Smooth muscle cell of the brain vasculature (primary cell): ENCODE data around the gene TBL1X.
"Not testable (repeated sequence)": the region's sequence is repeated elsewhere in the genome, so short reads cannot be mapped to it uniquely, and the experiment has no call there.

Experiments
- DNase-seq: peaks from one replicate; pipeline ENCODE4 v3.0.0-alpha.2; 2012; ENCODE audit warnings: low read depth, low spot score

TBL1X gene

DNA sequence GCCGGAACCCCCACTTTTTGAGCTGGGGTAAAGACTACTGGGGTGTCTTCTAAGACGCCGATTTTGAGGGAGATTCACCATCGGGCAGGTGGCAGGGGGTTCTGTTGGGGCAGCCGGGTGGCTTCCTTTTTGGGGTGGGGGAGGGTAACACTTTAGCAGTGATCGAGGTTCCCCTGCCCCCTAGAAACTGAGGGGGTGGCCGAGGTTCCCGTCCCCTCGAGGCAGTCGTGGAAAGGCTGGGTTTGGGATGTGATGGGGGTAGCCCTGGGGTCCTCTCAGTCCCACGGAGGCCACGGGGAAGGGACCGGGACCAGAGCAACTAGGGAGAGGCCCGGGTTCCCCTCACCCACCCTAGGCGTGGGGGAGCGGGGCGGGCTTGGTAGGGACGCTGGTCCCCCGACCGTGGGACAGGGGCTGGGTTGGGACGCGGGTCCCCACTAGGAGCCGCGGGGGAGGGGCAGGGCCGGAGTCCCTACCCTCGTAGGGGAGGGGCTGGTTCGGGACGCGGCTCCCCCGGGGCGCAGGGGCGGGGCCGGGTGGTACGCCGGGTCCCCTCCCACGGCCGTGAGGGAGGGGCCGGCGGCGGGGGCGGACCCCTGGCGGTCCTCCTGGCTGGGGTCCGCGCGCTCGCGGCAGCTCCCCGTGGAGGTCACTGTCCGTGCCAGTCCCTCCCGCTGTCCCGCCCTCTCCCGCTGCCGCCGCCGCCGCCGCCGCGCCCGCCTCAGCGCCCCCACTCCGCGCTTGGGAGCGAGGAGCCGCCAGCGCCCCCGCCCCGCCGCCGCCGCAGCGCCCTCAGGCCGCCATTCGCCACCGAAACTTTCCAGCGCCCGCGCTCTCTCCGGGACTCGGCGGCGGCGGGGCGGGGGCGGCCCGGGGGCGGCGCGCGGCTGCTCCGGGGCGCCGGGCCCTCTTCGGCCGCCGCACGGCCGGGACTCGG is at the start of gene TBL1X:
TBL1X (plus strand) TSS at position 624 of the 937 bp plus-strand sequence. CDS start 188,529 bp downstream, outside the sequence.
- DNase-seq, result no peak

DNA sequence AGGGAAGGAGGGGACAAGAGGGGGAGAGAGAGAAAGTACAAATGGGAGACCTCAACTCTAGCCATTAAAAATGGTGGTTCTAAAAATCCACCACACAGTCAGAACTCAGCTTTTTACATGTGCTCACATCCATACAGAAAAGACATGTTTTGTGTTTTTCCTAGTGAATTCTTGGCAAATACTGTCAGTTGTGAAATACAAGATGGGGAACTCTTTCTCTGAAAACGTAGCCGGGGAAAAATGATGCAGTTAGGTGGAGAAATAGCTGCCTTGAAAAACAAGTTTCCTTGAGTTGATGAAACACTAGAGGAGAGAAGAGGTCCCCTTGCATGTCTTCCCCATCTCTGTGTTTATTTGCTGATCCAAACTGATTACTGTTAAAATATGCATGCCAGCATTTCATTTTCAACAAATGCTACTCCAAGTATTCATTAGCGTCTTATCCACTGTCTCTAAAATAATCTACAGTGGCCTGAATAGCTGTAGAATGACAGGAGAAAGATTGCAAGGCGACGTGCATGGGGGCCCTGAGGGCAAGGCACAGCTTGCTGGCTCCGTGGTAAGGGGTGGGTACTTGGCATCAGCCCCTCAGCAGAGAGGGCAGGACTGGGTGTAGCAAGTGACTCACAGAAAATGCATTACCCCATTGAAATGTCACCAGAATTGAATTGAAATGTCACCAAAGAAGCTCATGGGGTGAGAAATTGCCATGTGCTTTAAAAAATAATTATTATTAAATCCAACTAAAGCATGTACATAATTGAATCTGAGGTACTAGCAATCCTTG is 48.1 kb upstream of the TBL1X start:
- no peak for DNase-seq

DNA sequence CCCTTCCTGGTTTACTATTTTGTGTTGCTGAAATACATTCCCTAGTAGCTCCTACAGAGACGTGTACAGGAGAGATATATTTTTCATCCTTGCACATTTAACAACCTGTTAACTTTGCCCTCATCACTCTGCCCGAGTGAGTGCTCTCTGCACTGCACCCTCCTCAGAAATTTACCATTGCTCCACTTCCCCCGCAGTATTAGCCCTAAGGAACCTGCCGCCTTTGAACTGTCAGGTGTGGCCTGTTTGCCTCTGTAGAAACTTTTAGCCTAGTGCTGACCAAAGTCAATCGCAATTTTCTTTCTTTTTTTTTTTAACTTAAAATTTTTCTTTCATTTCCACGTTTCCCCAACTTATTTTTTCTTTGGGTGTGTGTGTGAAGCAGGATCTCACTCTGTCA is 46.6 kb upstream of the TBL1X start:
- DNase-seq, result no peak

DNA sequence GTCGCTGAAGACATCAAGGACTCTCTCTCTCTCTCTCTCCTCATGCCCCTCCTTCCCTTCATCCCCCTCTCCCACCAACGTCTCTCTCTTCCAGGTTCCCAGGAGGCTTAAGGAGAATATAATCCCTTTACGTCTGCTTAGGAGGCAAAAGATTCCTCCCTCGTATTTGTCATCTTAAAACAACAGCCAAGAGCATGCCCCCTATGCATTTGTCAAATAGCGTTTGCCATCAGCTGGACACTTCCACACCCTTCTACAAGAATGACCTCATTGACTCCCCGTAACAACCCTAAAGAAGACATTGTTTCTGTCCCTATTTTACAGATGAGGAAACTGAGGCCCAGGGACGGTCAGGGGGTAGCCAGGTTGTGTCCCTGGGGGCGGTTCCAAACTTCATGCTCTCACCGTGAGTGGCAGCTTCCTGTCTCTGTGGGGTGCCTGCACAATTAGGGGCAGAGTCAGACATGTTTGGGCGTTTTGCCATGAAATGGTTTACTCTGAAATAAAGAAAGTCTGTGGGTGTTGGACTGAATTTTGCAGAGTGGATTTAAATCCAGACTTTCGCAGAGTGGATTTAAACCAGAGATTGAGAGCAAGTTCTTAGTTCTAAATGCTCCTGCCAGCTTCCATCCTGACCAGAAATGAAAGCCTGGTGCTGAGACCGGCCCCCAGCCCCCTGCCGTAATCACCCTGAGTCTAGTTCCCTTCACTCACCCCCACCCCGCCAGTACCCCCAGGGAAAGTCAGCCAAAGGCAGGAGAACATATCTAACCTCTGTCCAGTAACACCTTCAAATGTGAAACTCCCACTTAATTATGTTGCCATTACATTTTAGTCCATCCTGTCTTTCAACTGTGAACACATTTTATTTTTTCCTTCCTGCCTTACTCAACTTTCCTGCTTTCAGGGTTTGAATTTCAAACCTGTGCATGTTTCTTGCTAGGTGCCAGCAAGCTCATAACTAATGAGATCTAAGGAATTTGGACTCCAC is 44.3 kb upstream of the TBL1X start:
- DNase-seq, result no peak

DNA sequence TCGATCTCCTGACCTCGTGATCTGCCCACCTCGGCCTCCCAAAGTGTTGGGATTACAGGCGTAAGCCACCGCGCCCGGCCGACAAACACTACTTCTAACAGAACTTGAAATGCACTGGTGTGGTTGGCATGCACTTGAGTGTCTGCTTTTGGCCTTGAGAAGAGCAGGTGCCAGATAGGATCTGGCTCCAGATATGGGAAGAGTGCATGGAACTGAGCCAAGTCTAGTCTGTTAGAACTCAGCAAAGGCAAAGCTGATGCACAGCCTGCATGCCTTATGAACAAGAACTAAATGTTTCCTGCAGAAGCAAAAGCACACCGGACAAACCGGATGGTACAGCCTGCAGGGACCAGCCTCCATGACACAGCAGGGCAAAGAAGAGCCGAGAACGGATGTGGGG is 35.1 kb upstream of the TBL1X start:
- DNase-seq, result no peak

DNA sequence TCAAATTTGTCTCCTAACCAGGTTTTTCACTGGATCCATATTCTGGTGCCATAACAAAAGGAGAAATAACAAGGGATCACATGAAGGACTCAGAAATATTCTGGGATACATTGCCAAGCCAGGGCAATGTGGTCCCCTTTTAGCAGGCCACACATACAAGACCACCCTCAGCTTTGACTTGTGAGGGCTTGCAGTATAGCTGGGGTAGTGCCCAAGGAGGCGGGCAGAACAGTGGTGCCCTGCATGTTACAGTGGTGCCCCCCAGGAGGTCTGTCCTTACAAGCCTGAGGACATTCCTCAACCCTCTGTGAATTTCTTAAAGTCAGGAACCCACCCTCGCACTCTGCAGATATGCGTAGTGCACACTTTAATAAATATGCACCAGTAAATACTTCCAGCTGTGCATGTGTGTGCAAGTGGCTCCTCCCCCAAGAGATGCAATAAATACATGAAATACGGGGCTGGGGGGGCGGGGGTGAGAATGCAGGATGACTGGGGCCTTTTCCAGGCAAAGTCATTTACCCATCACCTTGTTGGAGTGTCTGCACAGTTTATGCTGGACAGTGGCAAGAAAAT is 34.4 kb upstream of the TBL1X start:
- no peak for DNase-seq

DNA sequence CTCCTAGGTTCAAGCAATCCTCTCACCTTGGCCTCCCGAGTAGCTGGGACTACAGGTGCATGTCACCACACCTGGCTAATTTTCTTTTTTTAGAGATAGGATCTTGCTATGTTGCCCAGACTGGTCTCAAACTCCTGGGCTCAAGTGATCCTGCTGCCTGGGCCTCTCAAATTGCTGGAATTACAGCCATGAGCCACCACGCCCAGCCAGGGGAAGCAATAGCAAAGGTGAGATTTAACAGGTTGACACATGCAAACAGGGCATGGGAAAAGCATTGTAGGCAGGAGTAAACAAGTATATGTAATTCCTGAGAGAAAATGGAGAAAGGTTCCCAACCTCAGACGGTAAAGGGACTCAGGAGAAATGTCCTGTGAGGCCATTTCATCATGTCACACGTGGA is 33.6 kb upstream of the TBL1X start:
- no peak for DNase-seq

DNA sequence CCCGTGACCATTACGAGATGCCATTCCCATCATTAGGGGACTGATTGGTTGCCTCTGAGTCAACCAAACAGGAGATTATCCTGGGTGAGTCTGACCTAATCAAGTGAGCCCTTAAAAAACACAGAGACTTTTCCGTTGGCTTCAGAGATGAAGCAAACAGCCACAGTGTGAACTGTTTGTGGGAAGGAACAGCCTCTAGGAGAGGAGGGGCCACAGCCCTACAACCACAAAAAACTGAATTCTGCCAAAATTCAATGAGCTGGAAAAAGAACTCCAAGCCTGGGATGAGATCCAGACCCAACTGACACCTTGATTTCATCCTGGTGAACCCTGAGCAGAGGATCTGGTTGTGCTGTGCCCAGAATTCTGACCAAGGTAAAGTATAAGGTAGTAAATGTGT is 31.3 kb upstream of the TBL1X start:
- no peak for DNase-seq

DNA sequence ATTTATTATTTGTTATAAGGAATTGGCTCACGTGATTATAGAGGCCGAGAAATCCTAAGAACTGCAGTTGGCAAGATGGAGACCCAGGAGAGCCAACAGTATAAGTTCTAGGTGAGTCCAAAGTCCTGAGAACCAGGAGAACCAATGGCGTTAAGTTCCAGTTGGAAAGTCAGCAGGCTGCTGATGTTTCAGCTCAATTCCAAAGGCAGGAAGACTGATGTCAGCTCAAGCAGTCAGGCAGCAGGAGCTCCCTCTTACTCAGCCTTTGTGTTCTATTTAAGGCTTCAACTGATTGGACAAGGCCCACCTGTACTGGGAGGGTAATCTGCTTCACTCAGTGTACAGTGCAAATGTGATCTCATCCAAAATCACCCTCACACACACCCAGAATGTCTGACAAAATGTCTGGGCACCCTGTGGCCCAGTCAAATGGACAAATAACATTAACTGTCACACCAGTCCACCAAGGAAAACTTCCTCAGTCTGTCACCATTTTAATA is 30.8 kb upstream of the TBL1X start:
- no peak for DNase-seq

DNA sequence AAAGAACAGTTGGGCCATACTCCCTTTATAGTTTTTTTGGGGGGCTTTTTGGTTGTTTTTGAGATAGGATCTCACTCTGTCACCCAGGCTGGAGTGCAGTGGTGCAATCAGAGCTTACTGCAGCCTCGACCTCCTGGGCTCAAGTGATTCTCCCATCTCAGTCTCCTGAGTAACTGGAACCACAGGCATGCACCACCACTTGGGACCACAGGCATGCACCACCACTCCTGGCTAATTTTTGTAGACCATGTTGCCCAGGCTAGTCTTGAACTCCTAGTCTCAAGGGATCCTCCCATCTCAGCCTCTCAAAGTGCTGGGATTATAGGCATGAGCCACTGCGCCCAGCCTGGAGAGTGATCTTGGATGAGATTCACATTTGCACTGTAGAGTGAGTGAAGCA is 29.8 kb upstream of the TBL1X start:
- DNase-seq, result not testable (repeated sequence)

DNA sequence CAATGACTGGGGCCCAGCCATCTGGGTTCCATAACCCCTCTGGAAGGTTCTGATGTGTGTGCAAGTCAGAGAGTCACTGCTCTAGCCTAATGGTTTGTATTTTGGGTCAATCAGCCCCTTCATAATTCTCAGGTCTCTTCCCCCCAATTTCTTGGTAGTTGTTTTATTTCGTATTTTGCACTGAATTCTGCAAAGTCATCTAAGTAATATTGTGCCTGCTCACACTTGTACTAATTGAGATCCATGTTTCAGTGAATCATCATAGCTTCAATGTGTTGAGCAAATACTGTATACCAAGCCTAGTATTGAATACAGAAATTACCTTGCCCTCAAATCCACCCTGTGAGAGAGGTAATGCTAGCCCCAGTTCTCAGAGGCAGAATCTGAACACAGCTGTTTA is 28.0 kb upstream of the TBL1X start:
- DNase-seq, result no peak

DNA sequence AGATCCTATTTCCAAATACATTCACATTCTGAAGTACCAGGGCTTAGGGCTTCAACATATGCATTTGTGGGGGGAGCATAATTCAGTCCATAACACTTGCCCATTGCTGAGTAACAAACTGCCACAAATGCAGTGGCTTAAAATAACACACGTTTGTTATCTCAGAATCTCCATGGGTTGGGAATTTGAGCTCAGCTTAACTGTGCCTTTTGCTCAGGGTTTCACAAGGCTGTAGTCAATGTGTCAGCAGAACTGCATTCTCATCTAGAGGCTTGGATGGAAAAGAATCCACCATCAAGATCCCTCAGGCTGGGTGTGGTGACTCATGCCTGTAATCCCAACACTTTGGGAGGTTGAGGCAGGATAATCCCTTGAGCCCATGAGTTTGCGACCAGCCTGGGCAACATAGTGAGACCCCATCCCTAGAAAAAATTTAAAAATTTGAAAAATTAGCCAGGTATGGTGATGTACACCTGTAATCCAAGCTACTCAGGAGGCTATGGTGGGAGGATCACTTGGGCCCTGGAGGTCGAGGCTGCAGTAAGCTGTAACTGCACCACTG is 25.8 kb upstream of the TBL1X start:
- no peak for DNase-seq

DNA sequence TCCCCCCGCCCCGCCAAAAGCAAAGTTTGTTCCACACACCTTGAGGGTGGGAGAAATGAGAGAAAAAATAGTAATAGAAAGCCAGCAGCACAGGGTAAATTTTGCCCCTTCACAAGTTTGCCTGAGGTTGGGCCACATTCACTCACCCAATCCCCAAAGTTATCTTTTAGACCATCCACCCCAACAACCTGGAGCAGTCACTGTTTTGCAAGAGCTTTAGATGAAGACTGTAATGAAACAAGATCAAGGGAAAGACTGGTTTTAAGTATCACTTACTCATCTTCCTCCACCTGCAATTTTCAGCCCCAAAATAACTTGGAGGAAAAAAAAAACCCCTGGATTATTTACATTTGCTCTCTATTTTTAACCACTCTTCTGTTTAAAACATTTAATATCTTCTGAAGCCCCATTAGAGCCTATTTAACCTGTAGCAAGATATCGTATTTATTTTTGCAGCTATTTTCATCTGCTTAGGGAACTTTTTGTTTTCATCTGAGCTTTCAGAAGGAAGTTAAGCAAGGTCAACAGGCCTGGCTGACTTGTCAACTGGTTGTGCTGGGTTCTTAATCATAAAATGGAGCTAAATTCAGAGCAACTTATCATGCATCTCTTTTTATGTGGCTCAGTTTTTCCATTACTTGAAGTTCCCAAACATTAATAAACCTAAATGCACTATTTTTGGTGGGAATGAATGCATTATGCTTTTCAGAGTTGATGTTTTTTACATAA is 24.6 kb upstream of the TBL1X start:
- DNase-seq, result no peak

DNA sequence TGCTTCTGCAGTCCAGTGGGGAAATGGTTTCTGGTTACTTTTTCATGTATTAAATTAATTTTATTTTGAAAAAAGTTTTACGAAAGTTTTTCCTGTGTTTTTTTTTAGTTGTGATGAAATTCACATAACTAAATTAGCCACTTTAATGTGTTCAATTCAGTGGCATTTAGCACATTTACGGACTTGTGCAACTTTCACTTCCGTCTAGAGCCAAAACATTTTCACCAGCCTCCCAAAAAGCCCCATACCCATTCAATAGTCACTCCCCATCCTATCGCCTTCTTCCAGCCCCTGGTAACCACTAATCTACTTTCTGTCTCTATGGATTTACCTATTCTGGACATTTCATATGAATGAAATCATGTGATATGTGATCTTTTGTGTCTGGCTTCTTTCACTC is 22.8 kb upstream of the TBL1X start:
- DNase-seq, result no peak

DNA sequence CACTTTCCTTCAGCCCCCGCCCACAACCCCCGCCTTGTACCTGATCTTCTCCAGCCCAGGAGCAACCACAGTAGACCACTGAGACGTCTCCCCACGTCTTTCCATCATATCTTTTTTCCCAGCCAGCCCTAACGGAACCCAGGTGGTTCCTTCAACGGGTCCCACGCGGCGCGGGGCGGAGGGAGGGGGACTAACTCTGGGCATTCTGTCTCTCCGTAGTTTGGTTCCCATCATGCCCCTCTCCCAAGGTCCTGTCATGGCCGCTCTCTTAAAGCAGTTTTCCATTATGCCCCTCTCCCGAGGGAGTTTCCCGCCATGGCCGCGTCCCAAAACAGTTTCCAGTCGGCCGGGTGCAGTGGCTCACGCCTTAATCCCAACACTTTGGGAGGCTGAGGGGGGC is 21.5 kb upstream of the TBL1X start:
- no peak for DNase-seq

DNA sequence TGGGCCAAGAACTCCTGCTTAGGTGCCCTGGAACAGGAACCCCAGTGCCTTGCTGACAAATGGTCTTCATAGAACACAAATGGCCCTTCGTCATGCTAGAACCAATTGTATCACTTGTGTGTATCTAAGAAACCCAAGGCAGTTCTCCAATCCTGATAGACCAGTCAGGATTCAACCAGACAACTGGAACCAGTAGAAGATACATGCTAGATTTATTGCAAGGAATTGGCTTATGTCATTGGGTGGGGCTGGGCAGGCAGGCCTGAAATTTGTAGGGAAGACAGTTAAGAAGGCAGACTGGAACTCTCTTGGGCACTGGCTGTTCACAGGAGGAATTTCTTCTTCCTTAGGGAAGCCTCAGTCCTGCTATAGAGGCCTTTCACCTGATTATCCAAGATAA is 17.0 kb upstream of the TBL1X start:
- no peak for DNase-seq

DNA sequence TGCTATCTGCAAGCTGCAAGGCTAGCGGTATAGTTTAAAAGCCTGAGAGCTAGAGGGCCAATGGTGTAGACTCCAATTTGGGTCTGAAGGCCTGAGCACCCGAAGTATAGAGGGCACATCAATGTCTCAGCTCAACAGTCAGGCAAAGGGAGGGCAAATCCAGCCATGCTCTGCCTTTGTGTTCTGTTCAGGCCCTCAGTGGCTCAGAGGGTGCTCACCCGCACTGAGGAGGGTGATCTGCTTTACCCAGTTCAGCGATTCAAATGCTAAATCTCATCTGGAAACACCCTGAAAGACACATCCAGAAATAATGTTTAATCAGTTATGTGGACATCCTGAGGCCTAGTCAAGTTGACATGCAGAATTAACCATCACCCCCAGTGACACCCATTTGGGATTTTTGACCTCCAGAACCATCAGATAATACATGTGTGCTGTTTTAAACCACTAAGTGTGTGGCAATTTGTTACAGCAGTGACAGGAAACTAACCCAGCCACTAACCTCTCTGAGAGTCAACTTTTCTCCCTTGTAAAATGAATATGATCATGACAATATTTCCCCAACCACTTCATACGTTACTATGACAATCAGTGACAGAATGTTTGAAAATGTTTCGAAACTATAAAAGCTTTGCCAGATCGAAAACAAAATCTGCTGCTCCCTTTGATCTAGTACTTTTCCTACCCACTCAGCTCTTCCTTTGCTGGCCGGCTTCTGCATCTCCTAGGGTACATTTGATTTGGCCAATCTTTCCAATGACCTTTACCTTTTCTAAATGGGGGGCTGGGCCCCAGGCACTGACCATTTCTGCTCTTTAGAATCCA is 8.4 kb upstream of the TBL1X start:
- no peak for DNase-seq

DNA sequence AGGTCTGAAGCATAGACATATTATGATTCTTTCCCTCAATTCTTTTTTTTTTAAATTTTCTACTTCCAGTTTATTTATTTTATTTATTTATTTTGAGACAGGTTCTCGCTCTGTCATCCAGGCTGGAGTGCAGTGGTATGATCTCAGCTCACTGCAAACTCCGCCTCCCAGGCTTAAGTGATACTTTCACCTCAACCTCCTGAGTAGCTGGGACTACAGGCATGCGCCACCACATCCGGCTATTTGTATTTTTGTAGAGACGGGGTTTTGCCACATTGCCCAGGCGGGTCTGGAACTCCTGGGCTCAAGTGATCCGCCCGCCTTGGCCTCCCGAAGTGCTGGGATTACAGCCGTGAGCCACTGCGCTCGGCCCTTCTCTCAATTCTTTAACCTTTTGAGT is 6.8 kb upstream of the TBL1X start:
- not testable (repeated sequence) for DNase-seq

DNA sequence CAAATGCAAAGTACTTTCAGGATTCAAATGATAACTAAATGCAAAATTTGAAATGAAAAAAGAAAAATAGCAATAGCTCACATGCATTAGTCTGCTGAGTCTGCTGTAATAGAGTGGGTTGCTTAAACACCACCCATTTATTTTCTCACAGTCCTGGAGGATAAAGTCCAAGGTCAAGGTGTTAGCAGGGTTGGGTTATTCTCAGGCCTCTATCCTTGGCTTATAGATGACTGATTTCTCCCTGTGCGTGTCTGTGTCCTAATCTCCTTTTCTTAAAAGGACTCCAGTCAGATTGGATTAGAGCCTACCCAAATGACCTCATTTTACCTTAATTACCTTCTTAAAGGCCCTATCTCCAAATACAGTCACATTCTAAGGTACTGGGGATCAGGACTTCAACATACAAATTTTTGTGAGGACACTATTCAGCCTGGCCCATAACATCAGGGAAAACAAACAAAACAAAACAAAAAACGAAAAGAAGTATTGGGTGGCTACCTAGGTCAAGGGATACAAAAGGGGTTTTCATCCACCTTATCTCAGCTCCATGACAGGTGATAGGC is 6.3 kb upstream of the TBL1X start:
- no peak for DNase-seq
